Cardiac fibroblast (primary cell): ENCODE results near the gene SCAI.

ENCODE experiments used
- DNase-seq, 2 donors: peaks; one replicate each; pipeline versions ENCODE4 v3.0.0 to v3.0.0-alpha.2; 2010; ENCODE audit warnings: low read depth in 2 of 2
- H3K4me3 ChIP-seq, 2 donors: replicated peaks in 1 of 2; 1 replicate in 1 of 2; 2 replicates in 1 of 2; pipeline ENCODE4 v1.5.1; 2011; ENCODE audit warnings: low read depth in 2 of 2, low read length in 2 of 2, mild to moderate bottlenecking in 2 of 2, moderate library complexity in 1 of 2
- CTCF ChIP-seq: IDR thresholded peaks from one replicate; pipeline ENCODE4 v1.5.1; 2011; ENCODE audit warnings: low read depth, mild to moderate bottlenecking, low read length, inconsistent platforms

SCAI gene

GRCh38 chr9:125147401-125147951 lies 4.1 kb upstream of the SCAI start:
- TF ChIP-seq CTCF, result no peak
- no peak for DNase-seq
- H3K4me3 ChIP-seq, result no peak overlapping the region

- no peak for TF ChIP-seq CTCF
- peak in 1 of 2 donors; percentile 62 for DNase-seq
- H3K4me3 ChIP-seq, result no peak overlapping the region
Observed at GRCh38 chr9:125146247-125146646, 2.9 kb upstream of the SCAI start.

GRCh38 chr9:125145425-125145824 lies 2.1 kb upstream of the SCAI start:
- TF ChIP-seq CTCF, result no peak
- DNase-seq, result peak; percentile 18 to 54
- H3K4me3 ChIP-seq, result no peak overlapping the region

GRCh38 chr9:125142560-125143376 lies 560 bp downstream of the SCAI start:
- no peak for TF ChIP-seq CTCF
- peak overlapping the region; percentile 67 to 68 for H3K4me3 ChIP-seq
- DNase-seq, result no peak

GRCh38 chr9:125141751-125142150 lies 1.6 kb downstream of the SCAI start:
- H3K4me3 ChIP-seq, result no peak overlapping the region
- no peak for TF ChIP-seq CTCF

GRCh38 chr9:125141251-125141650 lies 2.1 kb downstream of the SCAI start:
- H3K4me3 ChIP-seq, result no peak overlapping the region
- TF ChIP-seq CTCF, result no peak
- peak in 1 of 2 donors; percentile 47 for DNase-seq

More at GRCh38 chr9:125141751-125142150, 1.6 kb downstream of the SCAI start:
- DNase-seq, result no peak
